ENCODE measurements around the gene CDC42BPG.

CDC42BPG gene

GRCh38 chr11:64784813-64785581, 59.5 kb downstream of the CDC42BPG start:
- DNase-seq (ENCODE audit: low read depth): no peak
- no peak overlapping the region for H3K4me3 ChIP-seq (ENCODE audit: low read depth, low read length)

GRCh38 chr11:64778473-64779298, 65.8 kb downstream of the CDC42BPG start, which contains the start of gene SF1:
Gene SF1, minus strand, starts transcription at chr11:64778542. Its CDS starts 150 bp downstream, at chr11:64778392.
- H3K4me3 ChIP-seq (ENCODE audit: low read depth, low read length): peak within 1 kb of the TSS; percentile 71
- peak; percentile 98 for DNase-seq (ENCODE audit: low read depth)

GRCh38 chr11:64778223-64778472, 66.3 kb downstream of the CDC42BPG start:
- no peak for DNase-seq (ENCODE audit: low read depth)
- peak overlapping the region; percentile 71 for H3K4me3 ChIP-seq (ENCODE audit: low read depth, low read length)

- peak; percentile 36 for DNase-seq (ENCODE audit: low read depth)
- peak overlapping the region; percentile 71 for H3K4me3 ChIP-seq (ENCODE audit: low read depth, low read length)
Observed at GRCh38 chr11:64777449-64778222, 66.8 kb downstream of the CDC42BPG start.

GRCh38 chr11:64776875-64777274, 67.6 kb downstream of the CDC42BPG start:
- no peak for DNase-seq (ENCODE audit: low read depth)
- H3K4me3 ChIP-seq (ENCODE audit: low read depth, low read length): peak overlapping the region; percentile 71

GRCh38 chr11:64776425-64776824, 68.0 kb downstream of the CDC42BPG start:
- DNase-seq (ENCODE audit: low read depth): no peak
- peak overlapping the region; percentile 71 for H3K4me3 ChIP-seq (ENCODE audit: low read depth, low read length)

- no peak overlapping the region for H3K4me3 ChIP-seq (ENCODE audit: low read depth, low read length)
Observed at GRCh38 chr11:64774144-64774543, 70.3 kb downstream of the CDC42BPG start.

More at GRCh38 chr11:64774144-64774543, 70.3 kb downstream of the CDC42BPG start:
- no peak for DNase-seq (ENCODE audit: low read depth)

Data from skeletal muscle cell (primary cell).